IPS-11a (cell line): ENCODE data around the gene GIMD1.
"Not testable (repeated sequence)": the region's sequence is repeated elsewhere in the genome, so short reads cannot be mapped to it uniquely, and the experiment has no call there.

Experiments used
- H3K4me3 ChIP-seq: one replicate; pipeline ENCODE4 v1.5.1; 2013; ENCODE audit warnings: low read depth, low read length, control low read depth

Gene GIMD1

GRCh38 chr4:106353786-106354185, 14.8 kb downstream of the GIMD1 start:
- H3K4me3 ChIP-seq, result no peak overlapping the region

GRCh38 chr4:106351016-106351415, 17.6 kb downstream of the GIMD1 start:
- no peak overlapping the region for H3K4me3 ChIP-seq

GRCh38 chr4:106347167-106347566, 21.4 kb downstream of the GIMD1 start:
- H3K4me3 ChIP-seq, result no peak overlapping the region

GRCh38 chr4:106344647-106344970, 24.0 kb downstream of the GIMD1 start:
- H3K4me3 ChIP-seq, result no peak overlapping the region

GRCh38 chr4:106343865-106344646, 24.5 kb downstream of the GIMD1 start:
- no peak overlapping the region for H3K4me3 ChIP-seq

GRCh38 chr4:106340774-106341173, 27.8 kb downstream of the GIMD1 start:
- no peak overlapping the region for H3K4me3 ChIP-seq

- no peak overlapping the region for H3K4me3 ChIP-seq
These were observed 29.1 kb downstream of the GIMD1 start for GRCh38 chr4:106339431-106339830.

GRCh38 chr4:106338671-106339070, 29.9 kb downstream of the GIMD1 start:
- no peak overlapping the region for H3K4me3 ChIP-seq

GRCh38 chr4:106337916-106338315, 30.7 kb downstream of the GIMD1 start:
- H3K4me3 ChIP-seq, result no peak overlapping the region

- no peak overlapping the region for H3K4me3 ChIP-seq
These were observed 32.0 kb downstream of the GIMD1 start for GRCh38 chr4:106336618-106337017.

- no peak overlapping the region for H3K4me3 ChIP-seq
These were observed 33.7 kb downstream of the GIMD1 start for GRCh38 chr4:106334741-106335470.

GRCh38 chr4:106333186-106333585, 35.4 kb downstream of the GIMD1 start:
- H3K4me3 ChIP-seq, result no peak overlapping the region

GRCh38 chr4:106329041-106329618, 39.4 kb downstream of the GIMD1 start:
- no peak overlapping the region for H3K4me3 ChIP-seq

GRCh38 chr4:106325800-106326199, 42.8 kb downstream of the GIMD1 start:
- no peak overlapping the region for H3K4me3 ChIP-seq

- H3K4me3 ChIP-seq, result no peak overlapping the region
These were observed 45.5 kb downstream of the GIMD1 start for GRCh38 chr4:106323119-106323518.

- H3K4me3 ChIP-seq, result not testable (repeated sequence)
These were observed 46.8 kb downstream of the GIMD1 start for GRCh38 chr4:106321814-106322213.

GRCh38 chr4:106321168-106321567, 47.4 kb downstream of the GIMD1 start:
- not testable (repeated sequence) for H3K4me3 ChIP-seq

- no peak overlapping the region for H3K4me3 ChIP-seq
These were observed 48.3 kb downstream of the GIMD1 start for GRCh38 chr4:106320235-106320634.

GRCh38 chr4:106318511-106318910, 50.1 kb downstream of the GIMD1 start:
- H3K4me3 ChIP-seq, result no peak overlapping the region

- H3K4me3 ChIP-seq, result no peak overlapping the region
These were observed 50.8 kb downstream of the GIMD1 start for GRCh38 chr4:106317815-106318214.

GRCh38 chr4:106316773-106317409, 51.7 kb downstream of the GIMD1 start:
- peak overlapping the region; percentile 99 for H3K4me3 ChIP-seq
